WTC11 (cell line): Measurements from ENCODE around the gene ZNF423. TPM values are rescaled to one million over a fixed set of nuclear protein-coding genes. Genes with fewer than 3 reads are reported as not detected.

Experiments used
- CBFB ChIP-seq: sonication (generic); formaldehyde crosslinking; IDR thresholded peaks from 2 replicates; pipeline ENCODE4 v1.8.1; 2022; ENCODE audit warnings: mild to moderate bottlenecking, low read depth, missing genetic modification reagents
- CREM ChIP-seq: sonication (generic); formaldehyde crosslinking; IDR thresholded peaks from 2 replicates; pipeline ENCODE4 v1.8.1; 2022; ENCODE audit warnings: mild to moderate bottlenecking, missing genetic modification reagents, moderate library complexity
- EMX1 ChIP-seq: fragments of 250-450 bp; sonication (Bioruptor Pico); IDR thresholded peaks from 2 replicates; pipeline ENCODE4 v1.8.0; 2021; ENCODE audit warnings: mild to moderate bottlenecking
- ESRRA ChIP-seq: sonication (generic); formaldehyde crosslinking; IDR thresholded peaks from 2 replicates; pipeline ENCODE4 v1.8.1; 2022; ENCODE audit warnings: mild to moderate bottlenecking, missing genetic modification reagents, borderline replicate concordance
- ETV6 ChIP-seq: sonication (generic); formaldehyde crosslinking; IDR thresholded peaks from 2 replicates; pipeline ENCODE4 v1.8.1; 2022; ENCODE audit warnings: mild to moderate bottlenecking, missing genetic modification reagents
- HMGA2 ChIP-seq: fragments of 250-450 bp; sonication (Bioruptor Pico); IDR thresholded peaks from 2 replicates; pipeline ENCODE4 v1.4.0; 2021; ENCODE audit warnings: mild to moderate bottlenecking, moderate library complexity
- IRF1 ChIP-seq: sonication (generic); formaldehyde crosslinking; IDR thresholded peaks from 2 replicates; pipeline ENCODE4 v1.8.0; 2023; ENCODE audit warnings: missing genetic modification reagents
- MYBL2 ChIP-seq: sonication (generic); formaldehyde crosslinking; IDR thresholded peaks from 2 replicates; pipeline ENCODE4 v1.8.1; 2023; ENCODE audit warnings: mild to moderate bottlenecking, moderate library complexity, missing genetic modification reagents
- NR2C2 ChIP-seq: sonication (generic); formaldehyde crosslinking; IDR thresholded peaks from 2 replicates; pipeline ENCODE4 v1.8.0; 2022; ENCODE audit warnings: mild to moderate bottlenecking, missing genetic modification reagents
- PRRX2 ChIP-seq: fragments of 250-450 bp; sonication (Bioruptor Pico); IDR thresholded peaks from 2 replicates; pipeline ENCODE4 v1.8.0; 2021; ENCODE audit warnings: mild to moderate bottlenecking
- SMAD4 ChIP-seq: sonication (generic); formaldehyde crosslinking; IDR thresholded peaks from 2 replicates; pipeline ENCODE4 v1.8.0; 2022; ENCODE audit warnings: mild to moderate bottlenecking, missing genetic modification reagents
- STAT6 ChIP-seq: sonication (generic); formaldehyde crosslinking; conservative IDR thresholded peaks from 2 replicates; pipeline ENCODE4 v1.8.1; 2023; ENCODE audit warnings: mild to moderate bottlenecking, low read depth, missing genetic modification reagents, moderate library complexity
- TCF7 ChIP-seq: sonication (generic); formaldehyde crosslinking; IDR thresholded peaks from 2 replicates; pipeline ENCODE4 v1.8.0; 2022; ENCODE audit warnings: mild to moderate bottlenecking, low read depth, missing genetic modification reagents, moderate library complexity
- TEAD1 ChIP-seq: sonication (generic); formaldehyde crosslinking; IDR thresholded peaks from 2 replicates; pipeline ENCODE4 v1.8.0; 2022; ENCODE audit warnings: mild to moderate bottlenecking, missing genetic modification reagents
- TP53 ChIP-seq: sonication (generic); formaldehyde crosslinking; IDR thresholded peaks from 2 replicates; pipeline ENCODE4 v1.8.1; 2023; ENCODE audit warnings: mild to moderate bottlenecking, missing genetic modification reagents
- USF1 ChIP-seq: sonication (generic); formaldehyde crosslinking; IDR thresholded peaks from 2 replicates; pipeline ENCODE4 v1.8.0; 2022; ENCODE audit warnings: mild to moderate bottlenecking, missing genetic modification reagents
- ZBTB43 ChIP-seq: sonication (generic); formaldehyde crosslinking; IDR thresholded peaks from 2 replicates; pipeline ENCODE4 v1.8.1; 2023; ENCODE audit warnings: mild to moderate bottlenecking, missing genetic modification reagents
- ZNF232 ChIP-seq: sonication (generic); formaldehyde crosslinking; IDR thresholded peaks from 2 replicates; pipeline ENCODE4 v1.8.0; 2022; ENCODE audit warnings: mild to moderate bottlenecking, missing genetic modification reagents
- ZNF281 ChIP-seq: sonication (generic); formaldehyde crosslinking; IDR thresholded peaks from 2 replicates; pipeline ENCODE4 v1.8.0; 2023; ENCODE audit warnings: mild to moderate bottlenecking, missing genetic modification reagents
- ZNF317 ChIP-seq: sonication (generic); formaldehyde crosslinking; IDR thresholded peaks from 2 replicates; pipeline ENCODE4 v1.8.1; 2023; ENCODE audit warnings: low read depth, mild to moderate bottlenecking, moderate library complexity, missing genetic modification reagents, borderline replicate concordance
- ZNF396 ChIP-seq: fragments of 250-450 bp; sonication (Bioruptor Pico); IDR thresholded peaks from 2 replicates; pipeline ENCODE4 v1.8.0; 2021; ENCODE audit warnings: mild to moderate bottlenecking, moderate library complexity, borderline replicate concordance
- total RNA-seq: library from RNA; stranded (reverse); gene quantifications from 3 replicates; pipeline ENCODE4 v1.2.3, GENCODE V29; 2021
- TF ChIP-seq, protein P1 (sequence below): sonication (generic); formaldehyde crosslinking; IDR thresholded peaks from 2 replicates; pipeline ENCODE4 v1.8.1; 2023; ENCODE audit warnings: mild to moderate bottlenecking, missing genetic modification reagents, borderline replicate concordance
- TF ChIP-seq, protein P2 (sequence below): sonication (generic); formaldehyde crosslinking; IDR thresholded peaks from 2 replicates; pipeline ENCODE4 v1.8.0; 2022; ENCODE audit warnings: mild to moderate bottlenecking, missing genetic modification reagents
- TF ChIP-seq, protein P3 (sequence below): fragments of 250-450 bp; sonication (Bioruptor Pico); IDR thresholded peaks from 2 replicates; pipeline ENCODE4 v1.9.0; 2021; ENCODE audit warnings: mild to moderate bottlenecking

The ZNF423 gene
- total RNA-seq, 1 experiment from 2014 or later: 38.8 TPM

GRCh38 chr16:49556606-49557446 is 299.1 kb downstream of the ZNF423 start (continued):
- TF ChIP-seq, protein P1, sequence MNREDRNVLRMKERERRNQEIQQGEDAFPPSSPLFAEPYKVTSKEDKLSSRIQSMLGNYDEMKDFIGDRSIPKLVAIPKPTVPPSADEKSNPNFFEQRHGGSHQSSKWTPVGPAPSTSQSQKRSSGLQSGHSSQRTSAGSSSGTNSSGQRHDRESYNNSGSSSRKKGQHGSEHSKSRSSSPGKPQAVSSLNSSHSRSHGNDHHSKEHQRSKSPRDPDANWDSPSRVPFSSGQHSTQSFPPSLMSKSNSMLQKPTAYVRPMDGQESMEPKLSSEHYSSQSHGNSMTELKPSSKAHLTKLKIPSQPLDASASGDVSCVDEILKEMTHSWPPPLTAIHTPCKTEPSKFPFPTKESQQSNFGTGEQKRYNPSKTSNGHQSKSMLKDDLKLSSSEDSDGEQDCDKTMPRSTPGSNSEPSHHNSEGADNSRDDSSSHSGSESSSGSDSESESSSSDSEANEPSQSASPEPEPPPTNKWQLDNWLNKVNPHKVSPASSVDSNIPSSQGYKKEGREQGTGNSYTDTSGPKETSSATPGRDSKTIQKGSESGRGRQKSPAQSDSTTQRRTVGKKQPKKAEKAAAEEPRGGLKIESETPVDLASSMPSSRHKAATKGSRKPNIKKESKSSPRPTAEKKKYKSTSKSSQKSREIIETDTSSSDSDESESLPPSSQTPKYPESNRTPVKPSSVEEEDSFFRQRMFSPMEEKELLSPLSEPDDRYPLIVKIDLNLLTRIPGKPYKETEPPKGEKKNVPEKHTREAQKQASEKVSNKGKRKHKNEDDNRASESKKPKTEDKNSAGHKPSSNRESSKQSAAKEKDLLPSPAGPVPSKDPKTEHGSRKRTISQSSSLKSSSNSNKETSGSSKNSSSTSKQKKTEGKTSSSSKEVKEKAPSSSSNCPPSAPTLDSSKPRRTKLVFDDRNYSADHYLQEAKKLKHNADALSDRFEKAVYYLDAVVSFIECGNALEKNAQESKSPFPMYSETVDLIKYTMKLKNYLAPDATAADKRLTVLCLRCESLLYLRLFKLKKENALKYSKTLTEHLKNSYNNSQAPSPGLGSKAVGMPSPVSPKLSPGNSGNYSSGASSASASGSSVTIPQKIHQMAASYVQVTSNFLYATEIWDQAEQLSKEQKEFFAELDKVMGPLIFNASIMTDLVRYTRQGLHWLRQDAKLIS (CRISPR knock-in tag): peak; percentile 56; the same call in 1 of the 2 replicates
- TF ChIP-seq ZBTB43 (CRISPR knock-in tag) (no peak), ZNF396 (CRISPR knock-in tag) (no peak), ZNF317 (CRISPR knock-in tag) (no peak), ZNF281 (CRISPR knock-in tag) (peak; percentile 57; the same call in 1 of the 2 replicates), ETV6 (CRISPR knock-in tag) (no peak; the same call in 1 of the 2 replicates), CREM (CRISPR knock-in tag) (0 out of 2 replicates have a peak, but pooled peaks have one; percentile 60), TP53 (CRISPR knock-in tag) (no peak), SMAD4 (no peak), TEAD1 (CRISPR knock-in tag) (0 out of 2 replicates have a peak, but pooled peaks have one; percentile 18), ESRRA (CRISPR knock-in tag) (no peak), NR2C2 (CRISPR knock-in tag) (no peak), PRRX2 (no peak), IRF1 (no peak), CBFB (peak; percentile 68; the same call in 1 of the 2 replicates), EMX1 (CRISPR knock-in tag) (no peak), STAT6 (CRISPR knock-in tag) (0 out of 2 replicates have a peak, but pooled peaks have one; percentile 55), TCF7 (CRISPR knock-in tag) (no peak), ZNF232 (CRISPR knock-in tag) (no peak), MYBL2 (CRISPR knock-in tag) (0 out of 2 replicates have a peak, but pooled peaks have one; percentile 6), HMGA2 (CRISPR knock-in tag) (no peak), USF1 (CRISPR knock-in tag) (no peak)
- TF ChIP-seq, protein P2, sequence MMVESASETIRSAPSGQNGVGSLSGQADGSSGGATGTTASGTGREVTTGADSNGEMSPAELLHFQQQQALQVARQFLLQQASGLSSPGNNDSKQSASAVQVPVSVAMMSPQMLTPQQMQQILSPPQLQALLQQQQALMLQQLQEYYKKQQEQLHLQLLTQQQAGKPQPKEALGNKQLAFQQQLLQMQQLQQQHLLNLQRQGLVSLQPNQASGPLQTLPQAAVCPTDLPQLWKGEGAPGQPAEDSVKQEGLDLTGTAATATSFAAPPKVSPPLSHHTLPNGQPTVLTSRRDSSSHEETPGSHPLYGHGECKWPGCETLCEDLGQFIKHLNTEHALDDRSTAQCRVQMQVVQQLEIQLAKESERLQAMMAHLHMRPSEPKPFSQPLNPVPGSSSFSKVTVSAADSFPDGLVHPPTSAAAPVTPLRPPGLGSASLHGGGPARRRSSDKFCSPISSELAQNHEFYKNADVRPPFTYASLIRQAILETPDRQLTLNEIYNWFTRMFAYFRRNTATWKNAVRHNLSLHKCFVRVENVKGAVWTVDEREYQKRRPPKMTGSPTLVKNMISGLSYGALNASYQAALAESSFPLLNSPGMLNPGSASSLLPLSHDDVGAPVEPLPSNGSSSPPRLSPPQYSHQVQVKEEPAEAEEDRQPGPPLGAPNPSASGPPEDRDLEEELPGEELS (CRISPR knock-in tag): peak; percentile 75
- TF ChIP-seq, protein P3, sequence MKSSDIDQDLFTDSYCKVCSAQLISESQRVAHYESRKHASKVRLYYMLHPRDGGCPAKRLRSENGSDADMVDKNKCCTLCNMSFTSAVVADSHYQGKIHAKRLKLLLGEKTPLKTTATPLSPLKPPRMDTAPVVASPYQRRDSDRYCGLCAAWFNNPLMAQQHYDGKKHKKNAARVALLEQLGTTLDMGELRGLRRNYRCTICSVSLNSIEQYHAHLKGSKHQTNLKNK: no peak
